GM18907 (cell line): Measurements from ENCODE around the gene OLA1.

Experiments used
- ATAC-seq: cut with Tn5 transposase; IDR thresholded peaks from one replicate; pipeline ENCODE4 v1.9.1; 2021; ENCODE audit warnings: mild to moderate bottlenecking, moderate library complexity; ENCODE audit not compliant: unreplicated experiment

OLA1 gene

DNA sequence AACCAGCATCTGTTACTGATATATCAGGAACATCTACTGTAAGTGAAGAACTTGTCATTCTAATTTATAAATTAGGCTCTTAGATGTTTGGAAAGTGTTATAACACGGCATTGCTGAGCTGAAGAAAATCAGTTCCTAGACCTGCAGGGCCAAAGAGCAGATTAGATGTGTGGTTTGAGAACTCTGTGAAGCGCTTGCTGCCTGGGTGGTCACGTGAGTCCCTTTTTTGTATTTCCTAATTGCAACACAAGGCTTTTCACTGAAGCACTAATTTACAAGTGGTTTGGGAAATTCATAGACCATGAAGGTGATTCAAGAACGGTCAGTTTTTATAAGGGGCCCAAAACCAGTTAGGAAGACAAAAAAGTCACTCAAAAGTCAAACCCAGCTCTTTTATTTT, 176.3 kb downstream of the OLA1 start:
- no peak for ATAC-seq

DNA sequence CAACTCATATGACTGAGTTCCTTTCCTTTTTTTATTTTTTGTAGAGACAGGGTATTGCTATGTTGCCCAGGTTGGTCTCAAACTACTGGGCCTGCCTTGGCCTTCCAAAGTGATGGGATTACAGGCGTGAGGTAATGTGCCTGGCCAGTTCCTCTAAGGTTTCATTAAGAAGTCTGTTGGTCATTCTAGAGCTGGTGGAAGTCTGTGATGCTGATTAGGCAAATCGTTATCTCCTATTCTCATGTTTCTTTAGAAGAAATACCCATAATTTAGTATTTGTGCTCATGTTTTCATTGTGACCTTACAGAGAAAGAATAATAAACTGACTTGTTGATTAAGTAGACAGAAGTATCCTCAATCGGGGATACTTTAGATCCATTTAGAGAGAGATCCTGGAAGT, 177.0 kb downstream of the OLA1 start:
- ATAC-seq: no peak

DNA sequence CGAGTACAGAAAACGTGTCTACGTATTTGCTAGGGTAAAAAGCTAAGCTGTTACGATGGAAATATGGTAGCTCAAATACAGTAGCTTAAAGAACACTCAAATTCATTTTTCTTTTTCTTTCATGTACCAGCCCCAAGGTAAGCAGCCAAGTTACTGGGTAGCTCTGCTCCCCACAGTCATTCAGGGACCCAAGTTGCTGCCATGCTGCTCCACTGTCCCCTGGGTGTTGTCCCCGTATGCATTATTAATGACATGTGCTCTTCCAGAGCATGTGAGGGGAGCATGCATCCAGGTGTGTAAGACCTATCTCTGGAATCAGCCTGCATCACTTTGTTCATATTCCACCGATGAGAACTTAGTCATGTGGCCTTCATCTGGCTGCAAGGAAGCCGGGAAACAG, 178.1 kb downstream of the OLA1 start:
- no peak for ATAC-seq

- no peak for ATAC-seq
Measured at GRCh38 chr2:174067815-174068214, 180.5 kb downstream of the OLA1 start.

GRCh38 chr2:174066871-174067270, 181.5 kb downstream of the OLA1 start:
- ATAC-seq: no peak

GRCh38 chr2:174063492-174064092, 184.7 kb downstream of the OLA1 start:
- ATAC-seq: no peak

DNA sequence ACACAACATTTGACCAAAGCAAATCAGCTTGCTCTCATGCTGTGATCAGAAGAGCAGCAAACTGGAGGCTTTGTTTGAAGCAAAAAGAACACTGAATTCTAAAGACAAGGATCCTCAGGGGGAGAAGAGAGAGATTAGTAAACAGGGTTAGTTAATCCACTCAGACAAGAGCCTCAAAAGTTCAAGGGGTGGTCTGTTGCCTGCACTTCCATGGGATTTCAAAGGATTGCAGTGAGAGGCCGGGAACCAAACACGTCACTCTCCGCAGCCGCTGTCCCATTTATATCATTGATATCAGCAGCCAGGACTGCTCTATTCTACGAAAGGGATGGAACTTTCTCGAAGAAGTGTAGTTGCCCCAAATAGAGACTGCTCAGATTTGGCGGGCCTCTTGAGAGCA, 185.4 kb downstream of the OLA1 start:
- no peak for ATAC-seq

GRCh38 chr2:174059884-174060244, 188.5 kb downstream of the OLA1 start:
- ATAC-seq: no peak

GRCh38 chr2:174059178-174059883, 189.0 kb downstream of the OLA1 start:
- no peak for ATAC-seq

DNA sequence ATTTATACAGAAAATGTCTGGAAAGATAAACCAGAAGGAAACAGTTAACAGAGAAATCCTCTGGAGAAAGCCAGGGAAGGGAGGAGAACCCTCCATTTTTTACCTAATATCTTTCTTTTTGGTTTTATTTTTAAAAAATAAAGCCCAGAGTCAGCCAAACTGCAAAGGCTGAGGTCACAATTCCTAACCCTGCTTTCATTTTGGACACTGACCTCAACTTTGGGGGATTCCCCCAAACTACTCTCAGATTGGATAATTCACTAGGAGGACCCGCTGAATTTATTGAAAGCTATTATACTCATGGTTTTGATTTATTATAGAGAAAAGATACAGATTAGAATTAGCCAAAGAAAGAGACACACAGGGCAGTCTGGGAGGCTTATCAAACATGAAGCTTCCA, 189.9 kb downstream of the OLA1 start:
- no peak for ATAC-seq

DNA sequence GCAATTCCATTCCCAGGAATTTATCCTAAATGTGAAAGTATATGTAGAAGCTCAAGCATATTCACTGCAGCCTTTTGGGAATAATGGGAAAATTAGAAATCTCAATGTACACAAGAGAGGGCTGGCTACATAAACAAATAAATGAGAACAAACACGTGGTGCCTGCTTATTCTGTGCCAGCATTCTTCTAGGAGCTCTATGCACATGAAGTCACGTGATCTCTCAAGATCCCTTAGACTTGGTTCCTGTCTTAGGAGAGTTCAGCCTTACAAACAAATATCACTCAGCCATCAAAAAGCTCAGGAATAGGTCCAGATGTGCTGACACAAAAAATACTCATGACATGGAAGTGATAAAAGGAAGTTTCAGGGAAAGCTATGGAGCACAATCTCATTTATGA, 190.3 kb downstream of the OLA1 start:
- ATAC-seq: no peak

GRCh38 chr2:174054926-174055325, 193.4 kb downstream of the OLA1 start:
- ATAC-seq: no peak

DNA sequence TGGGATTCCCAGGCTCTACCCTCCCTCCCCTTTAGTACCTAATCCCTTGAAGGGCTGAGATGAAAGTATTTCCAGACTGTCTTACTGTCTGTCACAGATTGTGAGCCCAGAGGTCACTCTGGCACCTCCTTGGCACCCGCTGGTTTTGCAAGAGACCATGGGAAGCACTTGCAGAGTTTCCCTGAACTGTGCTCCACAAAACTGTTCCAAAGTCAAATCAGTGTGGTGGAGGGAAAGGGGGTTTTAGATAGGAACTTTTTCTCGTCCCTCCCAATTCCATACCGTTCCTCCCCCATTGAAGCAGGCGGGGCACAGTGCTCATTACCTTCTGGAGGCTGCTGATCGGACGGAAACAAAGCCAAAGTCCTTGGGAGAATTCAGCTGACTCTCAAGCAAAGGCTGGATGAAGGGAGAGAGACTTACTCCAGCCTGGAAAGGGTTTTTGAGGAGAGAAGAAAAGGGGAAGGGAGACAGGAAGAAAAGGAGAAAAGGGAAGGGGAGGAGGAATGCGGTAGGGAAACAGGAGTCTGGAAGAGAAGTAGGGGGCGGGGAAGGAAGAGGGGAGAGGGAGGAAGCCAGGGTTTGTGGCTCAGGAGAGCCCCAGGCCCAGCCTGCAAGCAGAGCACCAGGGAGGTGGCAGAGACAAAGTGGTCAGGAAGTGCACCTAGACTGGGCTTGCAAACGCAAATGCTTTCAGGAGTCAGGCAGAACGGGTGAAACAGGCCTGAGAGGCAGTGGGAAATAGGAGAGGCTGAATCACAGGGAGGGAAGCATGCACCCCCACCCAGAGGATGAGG, 194.8 kb downstream of the OLA1 start:
- ATAC-seq: no peak

DNA sequence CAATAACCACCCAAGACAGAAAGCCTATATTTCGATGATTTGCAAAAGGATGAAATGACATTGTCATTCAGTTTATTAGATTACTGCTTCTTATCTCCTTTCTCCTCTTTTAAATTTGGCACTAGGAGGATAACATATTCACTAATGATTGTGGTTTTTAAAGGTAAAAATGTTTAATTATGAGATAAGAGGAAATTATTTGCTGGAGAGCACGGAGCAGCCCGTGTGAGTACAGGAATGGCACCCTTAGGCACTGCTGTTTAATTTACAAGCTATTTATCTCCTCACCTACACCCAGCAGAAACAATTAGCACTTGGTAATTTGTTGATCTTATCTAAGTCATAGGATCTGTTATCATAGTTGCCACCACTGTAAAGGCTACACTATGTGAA, 195.8 kb downstream of the OLA1 start:
- ATAC-seq: no peak

- no peak for ATAC-seq
Measured at GRCh38 chr2:174051741-174052583, 196.4 kb downstream of the OLA1 start.

- no peak for ATAC-seq
Measured at GRCh38 chr2:174051068-174051467, 197.3 kb downstream of the OLA1 start.

GRCh38 chr2:174049895-174050294, 198.4 kb downstream of the OLA1 start:
- no peak for ATAC-seq

GRCh38 chr2:174048243-174048642, 200.1 kb downstream of the OLA1 start:
- no peak for ATAC-seq

DNA sequence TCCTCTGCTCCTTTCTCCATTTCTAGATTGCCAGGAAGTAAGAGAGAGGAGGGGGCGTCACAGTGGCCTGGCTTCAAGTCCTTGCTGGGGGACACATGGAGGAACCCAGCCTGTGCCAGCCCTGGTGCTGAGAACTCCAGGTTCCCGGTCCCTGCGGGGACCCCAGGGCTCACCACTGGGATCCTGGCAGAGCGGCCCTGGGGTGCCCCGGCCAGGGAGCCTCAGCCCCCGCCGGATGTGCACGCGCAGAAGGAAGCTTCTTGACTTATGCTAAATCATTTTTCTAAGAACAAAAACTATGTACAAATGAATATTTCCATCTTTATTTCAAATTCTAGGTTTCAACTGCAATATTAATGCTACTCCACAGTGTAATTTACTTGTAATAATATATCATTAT, 200.6 kb downstream of the OLA1 start:
- ATAC-seq: no peak

- no peak for ATAC-seq
Measured at GRCh38 chr2:174046172-174046571, 202.2 kb downstream of the OLA1 start.

- no peak for ATAC-seq
Measured at GRCh38 chr2:174044556-174044955, 203.8 kb downstream of the OLA1 start.

GRCh38 chr2:174040417-174040701, 208.0 kb downstream of the OLA1 start:
- ATAC-seq: no peak
